ENCODE measurements around the gene FOXP4.

FOXP4 gene

GRCh38 chr6:41560431-41561192 is 14.4 kb downstream of the FOXP4 start:
- Histone ChIP-seq H3K79me2 (ENCODE audit: insufficient read depth, low read length) (no peaks in the 10 kb centered on the region), H3K4me3 (ENCODE audit: low read depth, low read length, poor library complexity, severe bottlenecking) (peak overlapping the region; percentile 56), H3K4me2 (ENCODE audit: low read length) (peak overlapping the region; percentile 65), H3K9me3 (ENCODE audit: low read length) (no peaks in the 10 kb centered on the region), H4K20me1 (ENCODE audit: insufficient read depth, low read length) (no peaks in the 10 kb centered on the region), H3K4me1 (ENCODE audit: insufficient read depth, low read length, severe bottlenecking) (peaks cover 8% of the 10 kb centered on the region), H3K9ac (ENCODE audit: low read length) (peak overlapping the region; percentile 18; the same call in 1 of the 2 replicates), H2AFZ (ENCODE audit: low read length) (no peak overlapping the region), H3K27me3 (ENCODE audit: insufficient read depth, low read length) (no peaks in the 10 kb centered on the region), H3K36me3 (ENCODE audit: insufficient read depth, low read length) (no peaks in the 10 kb centered on the region), H3F3A (ENCODE audit: insufficient read depth, low read length) (no peaks in the 10 kb centered on the region), H3K9me2 (ENCODE audit: low read depth, low read length) (no peaks in the 10 kb centered on the region), H3K27ac (ENCODE audit: low read depth, low read length, poor library complexity, severe bottlenecking) (no peak overlapping the region)
- TF ChIP-seq CTCF (IDR thresholded peaks at IDR 0.05; ENCODE audit: low read length) (no peak), EZH2 (IDR thresholded peaks at IDR 0.05; ENCODE audit: borderline replicate concordance, low read length) (no peak)

GRCh38 chr6:41561416-41561815 is 15.2 kb downstream of the FOXP4 start:
- no peaks in the 10 kb centered on the region for H3K79me2 ChIP-seq (ENCODE audit: insufficient read depth, low read length)
- no peaks in the 10 kb centered on the region for H3K36me3 ChIP-seq (ENCODE audit: insufficient read depth, low read length)
- TF ChIP-seq EZH2 (IDR thresholded peaks at IDR 0.05; ENCODE audit: borderline replicate concordance, low read length) (no peak), CTCF (IDR thresholded peaks at IDR 0.05; ENCODE audit: low read length) (no peak)
- no peaks in the 10 kb centered on the region for H3K9me3 ChIP-seq (ENCODE audit: low read length)
- no peaks in the 10 kb centered on the region for H3K9me2 ChIP-seq (ENCODE audit: low read depth, low read length)
- no peak overlapping the region for H3K27ac ChIP-seq (ENCODE audit: low read depth, low read length, poor library complexity, severe bottlenecking)
- peak overlapping the region; percentile 65; the same call in 1 of the 2 replicates for H3K4me2 ChIP-seq (ENCODE audit: low read length)
- H3K9ac ChIP-seq (ENCODE audit: low read length) = no peak overlapping the region
- H2AFZ ChIP-seq (ENCODE audit: low read length) = no peak overlapping the region
- H4K20me1 ChIP-seq (ENCODE audit: insufficient read depth, low read length) = no peaks in the 10 kb centered on the region
- no peak overlapping the region for H3K4me3 ChIP-seq (ENCODE audit: low read depth, low read length, poor library complexity, severe bottlenecking)
- H3K4me1 ChIP-seq (ENCODE audit: insufficient read depth, low read length, severe bottlenecking) = peaks cover 8% of the 10 kb centered on the region
- H3K27me3 ChIP-seq (ENCODE audit: insufficient read depth, low read length) = no peaks in the 10 kb centered on the region
- H3F3A ChIP-seq (ENCODE audit: insufficient read depth, low read length) = no peaks in the 10 kb centered on the region

- H2AFZ ChIP-seq (ENCODE audit: low read length) = no peak overlapping the region
- H3K27ac ChIP-seq (ENCODE audit: low read depth, low read length, poor library complexity, severe bottlenecking) = no peak overlapping the region
- no peaks in the 10 kb centered on the region for H3K9me2 ChIP-seq (ENCODE audit: low read depth, low read length)
- no peaks in the 10 kb centered on the region for H4K20me1 ChIP-seq (ENCODE audit: insufficient read depth, low read length)
- peaks cover 8% of the 10 kb centered on the region for H3K4me1 ChIP-seq (ENCODE audit: insufficient read depth, low read length, severe bottlenecking)
- no peak overlapping the region for H3K4me3 ChIP-seq (ENCODE audit: low read depth, low read length, poor library complexity, severe bottlenecking)
- H3F3A ChIP-seq (ENCODE audit: insufficient read depth, low read length) = no peaks in the 10 kb centered on the region
- no peaks in the 10 kb centered on the region for H3K79me2 ChIP-seq (ENCODE audit: insufficient read depth, low read length)
- H3K27me3 ChIP-seq (ENCODE audit: insufficient read depth, low read length) = no peaks in the 10 kb centered on the region
- no peaks in the 10 kb centered on the region for H3K9me3 ChIP-seq (ENCODE audit: low read length)
- H3K36me3 ChIP-seq (ENCODE audit: insufficient read depth, low read length) = no peaks in the 10 kb centered on the region
- H3K4me2 ChIP-seq (ENCODE audit: low read length) = no peak overlapping the region
- TF ChIP-seq EZH2 (IDR thresholded peaks at IDR 0.05; ENCODE audit: borderline replicate concordance, low read length) (no peak), CTCF (IDR thresholded peaks at IDR 0.05; ENCODE audit: low read length) (no peak)
- no peak overlapping the region for H3K9ac ChIP-seq (ENCODE audit: low read length)
These were observed 16.0 kb downstream of the FOXP4 start for GRCh38 chr6:41561931-41562911.

All from OCI-LY1 (cell line).